Muscle of arm (tissue), 14 donors: ENCODE measurements around the gene MTMR11. TPM values are rescaled to one million over a fixed set of nuclear protein-coding genes. Genes with fewer than 3 reads are reported as not detected.
"Not testable (repeated sequence)": the region's sequence is repeated elsewhere in the genome, so short reads cannot be mapped to it uniquely, and the experiment has no call there.

Experiments
- DNase-seq: peaks from one replicate; pipeline ENCODE4 v3.0.0-alpha.2; 2013
- long read RNA-seq, 11 donors: transcript quantifications; one replicate each; lab custom pipeline, GENCODE V29; 2026
- polyA plus RNA-seq, 12 donors: library from polyadenylated mRNA; unstranded; fragments of 120-200 nt; gene quantifications; one replicate each; pipeline ENCODE4 v1.2.1, GENCODE V29; 2013; ENCODE audit not compliant: insufficient read length in 12 of 12

Gene MTMR11
- polyA plus RNA-seq, result 10 to 100 TPM in 11 of 12 donors, not detected in 1; 14.3 to 42.8 (median 21.7) TPM
- long read RNA-seq, donor 1, partial matches to known transcripts, result 37 of 40 reads
- long read RNA-seq, donor 1, other reads (novel, unspliced or antisense), result 0 of 40 reads
- long read RNA-seq, donor 2, partial matches to known transcripts, result 0 of 1 reads
- long read RNA-seq, donor 2, other reads (novel, unspliced or antisense), result 0 of 1 reads
- long read RNA-seq, donor 3, result 0 reads
- long read RNA-seq, donor 4, result 0 reads
- long read RNA-seq, donor 5, partial matches to known transcripts, result 0 of 1 reads
- long read RNA-seq, donor 5, other reads (novel, unspliced or antisense), result 0 of 1 reads
- long read RNA-seq, donor 6, partial matches to known transcripts, result 0 of 2 reads
- long read RNA-seq, donor 6, other reads (novel, unspliced or antisense), result 0 of 2 reads
- long read RNA-seq, donor 7, partial matches to known transcripts, result 0 of 1 reads
- long read RNA-seq, donor 7, other reads (novel, unspliced or antisense), result 0 of 1 reads
- long read RNA-seq, donor 8, transcript MTMR11-202 (17 exons, 2,827 nt), result major isoform, 5 of 5 reads
- long read RNA-seq, donor 8, partial matches to known transcripts, result 0 of 5 reads
- long read RNA-seq, donor 8, other reads (novel, unspliced or antisense), result 0 of 5 reads
- long read RNA-seq, donor 9, result 0 reads
- long read RNA-seq, donor 10, partial matches to known transcripts, result 0 of 1 reads
- long read RNA-seq, donor 10, other reads (novel, unspliced or antisense), result 0 of 1 reads
- long read RNA-seq, donor 11, partial matches to known transcripts, result 0 of 2 reads
- long read RNA-seq, donor 11, other reads (novel, unspliced or antisense), result 0 of 2 reads

GRCh38 chr1:149936170-149936991 is at the start of gene MTMR11:
Gene MTMR11 (minus strand): TSS chr1:149936879. CDS start chr1:149936647, 232 bp downstream.
- DNase-seq, result peak; percentile 75

GRCh38 chr1:149979972-149980540 is 43.4 kb upstream of the MTMR11 start:
- DNase-seq, result no peak

- DNase-seq, result no peak
Observed at GRCh38 chr1:149979245-149979971, 42.7 kb upstream of the MTMR11 start.

- DNase-seq, result no peak
Observed at GRCh38 chr1:149978547-149979023, 41.9 kb upstream of the MTMR11 start.

GRCh38 chr1:149977345-149977744 is 40.7 kb upstream of the MTMR11 start:
- DNase-seq, result no peak

- no peak for DNase-seq
Observed at GRCh38 chr1:149972547-149972946, 35.9 kb upstream of the MTMR11 start.

- DNase-seq, result no peak
Observed at GRCh38 chr1:149967646-149968045, 31.0 kb upstream of the MTMR11 start.

- no peak for DNase-seq
Observed at GRCh38 chr1:149967041-149967440, 30.4 kb upstream of the MTMR11 start.

- DNase-seq, result no peak
Observed at GRCh38 chr1:149966405-149966804, 29.7 kb upstream of the MTMR11 start.

GRCh38 chr1:149965440-149965839 is 28.8 kb upstream of the MTMR11 start:
- no peak for DNase-seq

GRCh38 chr1:149963358-149963757 is 26.7 kb upstream of the MTMR11 start:
- DNase-seq, result no peak

- DNase-seq, result no peak
Observed at GRCh38 chr1:149962736-149963135, 26.1 kb upstream of the MTMR11 start.

GRCh38 chr1:149962039-149962647 is 25.5 kb upstream of the MTMR11 start:
- peak; percentile 76 for DNase-seq

GRCh38 chr1:149957548-149957947 is 20.9 kb upstream of the MTMR11 start:
- DNase-seq, result not testable (repeated sequence)

GRCh38 chr1:149949911-149950310 is 13.2 kb upstream of the MTMR11 start:
- no peak for DNase-seq

GRCh38 chr1:149945206-149945605 is 8.5 kb upstream of the MTMR11 start:
- DNase-seq, result no peak

- no peak for DNase-seq
Observed at GRCh38 chr1:149942885-149943284, 6.2 kb upstream of the MTMR11 start.

- peak; percentile 55 for DNase-seq
Observed at GRCh38 chr1:149942207-149942606, 5.5 kb upstream of the MTMR11 start.

- DNase-seq, result no peak
Observed at GRCh38 chr1:149940427-149940826, 3.7 kb upstream of the MTMR11 start.

- not testable (repeated sequence) for DNase-seq
Observed at GRCh38 chr1:149938668-149939003, 2.0 kb upstream of the MTMR11 start.
